HCT116 (cell line): ENCODE results near the gene CRYGN. TPM values are rescaled to one million over a fixed set of nuclear protein-coding genes. Genes with fewer than 3 reads are reported as not detected.

Source experiments
- ATAC-seq: fragments of 200-7000 bp; cut with Tn5 transposase; 2 replicates; pipeline ENCODE4 v1.9.1; 2020; ENCODE audit warnings: mild to moderate bottlenecking, moderate library complexity
- BruUV-seq: library from RNA; stranded (reverse); fragments of 400-500 nt; replicated peaks from 2 replicates; lab custom pipeline; 2021; lab: Mats Ljungman, UMichigan
- CTCF ChIA-PET: fragments of 300-600 bp; sonication (Branson Sonifier 250); formaldehyde crosslinking; loops from one replicate; lab custom pipeline; 2021; ENCODE audit warnings: antibody characterized with exemption; lab: Charles Lee
- POLR2A ChIA-PET: fragments of 300-600, 350-600 bp; sonication (Branson Sonifier 250); formaldehyde crosslinking; loops from one replicate; lab custom pipeline; 2021; ENCODE audit warnings: antibody characterized with exemption; lab: Charles Lee
- RAD21 ChIA-PET, 2 experiments: fragments of 300-600 bp; sonication (Branson Sonifier 250); formaldehyde crosslinking; loops; one replicate each; lab custom pipeline; 2023; ENCODE audit warnings: low total read pairs in 2 of 2; ENCODE audit not compliant: uncharacterized antibody in 2 of 2, unreplicated experiment in 2 of 2, low non-redundant PET in 1 of 2; lab: Charles Lee
- DNase-seq: peaks from one replicate; pipeline ENCODE4 v3.0.0-alpha.2; 2010; ENCODE audit warnings: low read depth, low spot score
- H2AFZ ChIP-seq: fragments of 200-600 bp; shearing (Covaris generic), sonication (generic); 2 replicates; pipeline ENCODE4 v1.6.1; 2017; ENCODE audit warnings: low read depth, mixed run types, mixed read lengths, antibody characterized with exemption, low read length; ENCODE audit not compliant: poor library complexity, severe bottlenecking
- H3K27ac ChIP-seq: 2 replicates; pipeline ENCODE4 v1.5.1; 2012; ENCODE audit warnings: low read depth, low read length
- H3K27me3 ChIP-seq: fragments of 200-600 bp; sonication (generic); 2 replicates; pipeline ENCODE4 v1.6.1; 2016; ENCODE audit warnings: mixed run types, low read length, mixed read lengths; ENCODE audit not compliant: insufficient read depth
- H3K36me3 ChIP-seq, 2 experiments: fragments of 200-500 bp in 1 of 2; fragments of 200-600 bp in 1 of 2; sonication (Bioruptor generic) in 1 of 2; sonication (generic) in 1 of 2; 2 replicates each; pipeline versions ENCODE4 v1.5.1 to v1.6.1; 2014 to 2016; ENCODE audit warnings: low read length in 2 of 2, inconsistent platforms in 1 of 2, mixed read lengths in 1 of 2, mixed run types in 1 of 2; ENCODE audit not compliant: insufficient read depth in 2 of 2, control insufficient read depth in 1 of 2
- H3K4me1 ChIP-seq, 2 experiments: fragments of 200-600 bp in 1 of 2; sonication (generic) in 1 of 2; 2 replicates each; pipeline versions ENCODE4 v1.5.1 to v1.6.1; 2012 to 2017; ENCODE audit warnings: low read length in 2 of 2, inconsistent platforms in 1 of 2, mild to moderate bottlenecking in 1 of 2, mixed read lengths in 1 of 2, mixed run types in 1 of 2, moderate library complexity in 1 of 2; ENCODE audit not compliant: insufficient read depth in 2 of 2, control insufficient read depth in 1 of 2
- H3K4me2 ChIP-seq: fragments of 200-600 bp; sonication (generic); 2 replicates; pipeline ENCODE4 v1.6.1; 2017; ENCODE audit warnings: mixed run types, low read length, mixed read lengths
- H3K4me3 ChIP-seq, 2 experiments: fragments of 200-600 bp in 1 of 2; sonication (generic) in 1 of 2; replicated peaks in 1 of 2; 2 replicates each; pipeline ENCODE4 v1.5.1; 2011 to 2016; ENCODE audit warnings: low read length in 2 of 2, control low read depth in 1 of 2, low read depth in 1 of 2, mild to moderate bottlenecking in 1 of 2, mixed read lengths in 1 of 2, mixed run types in 1 of 2
- H3K79me2 ChIP-seq: fragments of 200-600 bp; sonication (generic); 2 replicates; pipeline ENCODE4 v1.6.1; 2017; ENCODE audit warnings: mild to moderate bottlenecking, mixed run types, low read length, moderate library complexity, mixed read lengths; ENCODE audit not compliant: insufficient read depth
- H3K9ac ChIP-seq: fragments of 200-600 bp; sonication (generic); 2 replicates; pipeline ENCODE4 v1.6.1; 2016; ENCODE audit warnings: low read length, mixed read lengths
- H3K9me2 ChIP-seq: fragments of 200-600 bp; sonication (generic), shearing (Covaris generic); 2 replicates; pipeline ENCODE4 v1.6.1; 2017; ENCODE audit warnings: mixed run types, mild to moderate bottlenecking, moderate library complexity; ENCODE audit not compliant: insufficient read depth
- H3K9me3 ChIP-seq, 2 experiments: fragments of 200-500 bp in 1 of 2; fragments of 200-600 bp in 1 of 2; sonication (Bioruptor generic) in 1 of 2; sonication (generic) in 1 of 2; 2 replicates each; pipeline ENCODE4 v1.6.1; 2014 to 2017; ENCODE audit warnings: low read length in 2 of 2, mixed read lengths in 2 of 2, inconsistent platforms in 1 of 2, low read depth in 1 of 2, mild to moderate bottlenecking in 1 of 2, mixed run types in 1 of 2, moderate library complexity in 1 of 2; ENCODE audit not compliant: control insufficient read depth in 1 of 2, insufficient read depth in 1 of 2
- H4K20me1 ChIP-seq: fragments of 200-600 bp; sonication (generic), shearing (Covaris generic); 2 replicates; pipeline ENCODE4 v1.6.1; 2017; ENCODE audit warnings: mixed run types, mild to moderate bottlenecking, moderate library complexity; ENCODE audit not compliant: insufficient read depth
- CBX3 ChIP-seq: IDR thresholded peaks from 2 replicates; pipeline ENCODE4 v1.6.1; 2012; ENCODE audit warnings: low read depth
- CEBPB ChIP-seq: IDR thresholded peaks from 2 replicates; pipeline ENCODE4 v1.6.1; 2012; ENCODE audit warnings: low read depth
- EZH2 ChIP-seq: fragments of 200-600 bp; sonication (generic); IDR thresholded peaks from 2 replicates; pipeline ENCODE4 v1.6.1; 2017; ENCODE audit warnings: antibody characterized with exemption, mixed run types
- EZH2phosphoT487 ChIP-seq: fragments of 200-600 bp; IDR thresholded peaks from 2 replicates; pipeline ENCODE4 v1.6.1; 2018; ENCODE audit warnings: antibody characterized with exemption, borderline replicate concordance
- FOSL1 ChIP-seq: IDR thresholded peaks from 2 replicates; pipeline ENCODE4 v1.6.1; 2012; ENCODE audit warnings: low read depth
- JUND ChIP-seq: IDR thresholded peaks from 2 replicates; pipeline ENCODE4 v1.6.1; 2012
- POLR2AphosphoS5 ChIP-seq: IDR thresholded peaks from 2 replicates; pipeline ENCODE4 v1.6.1; 2011; ENCODE audit warnings: mild to moderate bottlenecking, low read depth, low read length, moderate library complexity
- RAD21 ChIP-seq: IDR thresholded peaks from 2 replicates; pipeline ENCODE4 v1.6.1; 2012; ENCODE audit warnings: low read depth, mild to moderate bottlenecking
- SIN3A ChIP-seq: IDR thresholded peaks from 2 replicates; pipeline ENCODE4 v1.6.1; 2012; ENCODE audit warnings: low read depth
- TCF7L2 ChIP-seq: IDR thresholded peaks from 2 replicates; pipeline ENCODE4 v1.7.0; 2011; ENCODE audit warnings: borderline replicate concordance, inconsistent platforms; ENCODE audit not compliant: insufficient read depth, insufficient read length; ENCODE audit errors: extremely low read depth
- YY1 ChIP-seq: IDR thresholded peaks from 2 replicates; pipeline ENCODE4 v1.6.1; 2011; ENCODE audit warnings: low read length, low read depth, moderate library complexity, mild to moderate bottlenecking; ENCODE audit not compliant: insufficient replicate concordance; ENCODE audit errors: extremely low read depth
- ZFX ChIP-seq: fragments of 450-650 bp; IDR thresholded peaks from 2 replicates; pipeline ENCODE4 v1.6.1; 2017
- ZNF274 ChIP-seq: fragments of 200-500 bp; sonication (Bioruptor generic); IDR thresholded peaks from 2 replicates; pipeline ENCODE4 v1.6.1; 2014; ENCODE audit warnings: mild to moderate bottlenecking, low read depth, low read length, inconsistent platforms
- intact Hi-C: fragments of 100-400 bp; cut with micrococcal nuclease; formaldehyde crosslinking; loops from 2 replicates; pipeline ENCODE4 v1.10.0; 2022
- total RNA-seq: library from RNA; stranded (reverse); gene quantifications from one replicate; pipeline ENCODE4 v1.2.1, GENCODE V29; 2021; ENCODE audit not compliant: unreplicated experiment
- TF ChIP-seq, protein P1 (sequence below): IDR thresholded peaks from 2 replicates; pipeline ENCODE4 v1.6.1; 2012; ENCODE audit warnings: low read depth
- TF ChIP-seq, protein P2 (sequence below): IDR thresholded peaks from 2 replicates; pipeline ENCODE4 v1.6.1; 2011; ENCODE audit warnings: mild to moderate bottlenecking, low read length, moderate library complexity; ENCODE audit not compliant: insufficient replicate concordance; ENCODE audit errors: extremely low read depth
- TF ChIP-seq, protein P3 (sequence below), 3 experiments: fragments of 200-600 bp in 1 of 3; sonication (generic) in 1 of 3; IDR thresholded peaks in 2 of 3; conservative IDR thresholded peaks in 1 of 3; 2 replicates each; pipeline ENCODE4 v1.5.1; 2012 to 2017; ENCODE audit warnings: low read depth in 2 of 3, low read length in 2 of 3, antibody characterized with exemption in 1 of 3, borderline replicate concordance in 1 of 3, control low read depth in 1 of 3, mild to moderate bottlenecking in 1 of 3, mixed read lengths in 1 of 3, mixed run types in 1 of 3, moderate library complexity in 1 of 3; ENCODE audit not compliant: insufficient read depth in 1 of 3

Gene CRYGN
- total RNA-seq, 1 experiment from 2014 or later = not detected

DNA sequence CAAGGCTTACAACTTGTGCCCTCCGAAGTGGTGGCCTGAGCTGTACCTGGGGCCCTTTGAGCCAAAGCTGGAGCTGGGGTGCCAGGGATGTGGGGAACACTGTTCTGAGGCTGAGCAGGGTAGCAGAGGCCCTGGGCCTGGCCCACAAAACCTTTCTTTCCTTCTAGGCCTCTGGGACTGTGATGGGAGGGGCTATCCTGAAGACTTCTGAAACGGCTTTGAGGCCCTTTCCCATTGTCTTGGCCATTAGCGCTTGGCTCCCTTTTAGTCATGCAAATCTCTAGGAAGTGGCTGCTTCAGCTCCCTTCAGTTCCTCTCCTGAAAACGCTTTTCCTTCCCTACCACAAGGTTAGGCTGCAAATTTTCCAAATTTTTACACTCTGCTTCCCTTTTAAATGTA is 16.8 kb upstream of the CRYGN start (continued):
- TF ChIP-seq, protein P1, sequence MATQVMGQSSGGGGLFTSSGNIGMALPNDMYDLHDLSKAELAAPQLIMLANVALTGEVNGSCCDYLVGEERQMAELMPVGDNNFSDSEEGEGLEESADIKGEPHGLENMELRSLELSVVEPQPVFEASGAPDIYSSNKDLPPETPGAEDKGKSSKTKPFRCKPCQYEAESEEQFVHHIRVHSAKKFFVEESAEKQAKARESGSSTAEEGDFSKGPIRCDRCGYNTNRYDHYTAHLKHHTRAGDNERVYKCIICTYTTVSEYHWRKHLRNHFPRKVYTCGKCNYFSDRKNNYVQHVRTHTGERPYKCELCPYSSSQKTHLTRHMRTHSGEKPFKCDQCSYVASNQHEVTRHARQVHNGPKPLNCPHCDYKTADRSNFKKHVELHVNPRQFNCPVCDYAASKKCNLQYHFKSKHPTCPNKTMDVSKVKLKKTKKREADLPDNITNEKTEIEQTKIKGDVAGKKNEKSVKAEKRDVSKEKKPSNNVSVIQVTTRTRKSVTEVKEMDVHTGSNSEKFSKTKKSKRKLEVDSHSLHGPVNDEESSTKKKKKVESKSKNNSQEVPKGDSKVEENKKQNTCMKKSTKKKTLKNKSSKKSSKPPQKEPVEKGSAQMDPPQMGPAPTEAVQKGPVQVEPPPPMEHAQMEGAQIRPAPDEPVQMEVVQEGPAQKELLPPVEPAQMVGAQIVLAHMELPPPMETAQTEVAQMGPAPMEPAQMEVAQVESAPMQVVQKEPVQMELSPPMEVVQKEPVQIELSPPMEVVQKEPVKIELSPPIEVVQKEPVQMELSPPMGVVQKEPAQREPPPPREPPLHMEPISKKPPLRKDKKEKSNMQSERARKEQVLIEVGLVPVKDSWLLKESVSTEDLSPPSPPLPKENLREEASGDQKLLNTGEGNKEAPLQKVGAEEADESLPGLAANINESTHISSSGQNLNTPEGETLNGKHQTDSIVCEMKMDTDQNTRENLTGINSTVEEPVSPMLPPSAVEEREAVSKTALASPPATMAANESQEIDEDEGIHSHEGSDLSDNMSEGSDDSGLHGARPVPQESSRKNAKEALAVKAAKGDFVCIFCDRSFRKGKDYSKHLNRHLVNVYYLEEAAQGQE = no peak
- TF ChIP-seq EZH2phosphoT487 = no peak
- TF ChIP-seq, protein P2, sequence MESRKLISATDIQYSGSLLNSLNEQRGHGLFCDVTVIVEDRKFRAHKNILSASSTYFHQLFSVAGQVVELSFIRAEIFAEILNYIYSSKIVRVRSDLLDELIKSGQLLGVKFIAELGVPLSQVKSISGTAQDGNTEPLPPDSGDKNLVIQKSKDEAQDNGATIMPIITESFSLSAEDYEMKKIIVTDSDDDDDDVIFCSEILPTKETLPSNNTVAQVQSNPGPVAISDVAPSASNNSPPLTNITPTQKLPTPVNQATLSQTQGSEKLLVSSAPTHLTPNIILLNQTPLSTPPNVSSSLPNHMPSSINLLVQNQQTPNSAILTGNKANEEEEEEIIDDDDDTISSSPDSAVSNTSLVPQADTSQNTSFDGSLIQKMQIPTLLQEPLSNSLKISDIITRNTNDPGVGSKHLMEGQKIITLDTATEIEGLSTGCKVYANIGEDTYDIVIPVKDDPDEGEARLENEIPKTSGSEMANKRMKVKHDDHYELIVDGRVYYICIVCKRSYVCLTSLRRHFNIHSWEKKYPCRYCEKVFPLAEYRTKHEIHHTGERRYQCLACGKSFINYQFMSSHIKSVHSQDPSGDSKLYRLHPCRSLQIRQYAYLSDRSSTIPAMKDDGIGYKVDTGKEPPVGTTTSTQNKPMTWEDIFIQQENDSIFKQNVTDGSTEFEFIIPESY = no peak

DNA sequence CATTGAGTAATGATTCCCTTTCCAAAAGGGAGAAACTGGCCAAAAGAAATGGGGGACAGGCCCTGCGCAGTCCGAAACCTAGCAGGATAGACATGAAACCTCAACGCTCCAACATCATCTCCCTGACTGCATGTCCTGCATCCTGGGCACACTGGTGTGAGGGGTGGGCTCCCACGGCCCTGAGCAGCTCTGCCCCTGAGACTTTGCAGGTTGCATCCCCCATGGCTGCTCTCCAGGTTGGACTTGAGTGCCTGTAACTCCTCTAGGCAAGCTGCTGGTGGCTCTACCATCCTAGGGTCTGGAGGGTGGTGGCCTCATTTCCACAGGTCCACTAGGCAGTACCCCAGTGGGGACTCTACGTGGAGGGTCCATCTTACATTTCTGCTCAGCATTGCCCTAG is 16.3 kb upstream of the CRYGN start:
- no peaks in the 10 kb centered on the region for H3K79me2 ChIP-seq
- no peaks in the 10 kb centered on the region for H3K9me3 ChIP-seq
- ChIA-PET CTCF (no interaction called here), POLR2A (no interaction called here), RAD21 (no interaction called here)
- H2AFZ ChIP-seq = no peak overlapping the region
- H3K4me1 ChIP-seq = peaks cover 18 to 24% of the 10 kb centered on the region in 2 experiments
- ATAC-seq = no peak
- H3K4me3 ChIP-seq = no peak overlapping the region
- H3K4me2 ChIP-seq = no peak overlapping the region
- no TSS peak for BruUV-seq
- no peak overlapping the region for H3K27ac ChIP-seq
- no peaks in the 10 kb centered on the region for H3K27me3 ChIP-seq
- H3K36me3 ChIP-seq = no peaks in the 10 kb centered on the region
- no peak overlapping the region for H3K9ac ChIP-seq
- H4K20me1 ChIP-seq = no peaks in the 10 kb centered on the region
- DNase-seq = no peak
- H3K9me2 ChIP-seq = no peaks in the 10 kb centered on the region
- intact Hi-C loops = no loop called here
- TF ChIP-seq JUND (no peak), POLR2AphosphoS5 (no peak), TCF7L2 (no peak), EZH2 (no peak), CEBPB (no peak), RAD21 (no peak), SIN3A (no peak), CBX3 (no peak), FOSL1 (no peak), YY1 (no peak), ZNF274 (no peak), EZH2phosphoT487 (no peak), ZFX (no peak)
- TF ChIP-seq, protein P2 = no peak
- TF ChIP-seq, protein P3, sequence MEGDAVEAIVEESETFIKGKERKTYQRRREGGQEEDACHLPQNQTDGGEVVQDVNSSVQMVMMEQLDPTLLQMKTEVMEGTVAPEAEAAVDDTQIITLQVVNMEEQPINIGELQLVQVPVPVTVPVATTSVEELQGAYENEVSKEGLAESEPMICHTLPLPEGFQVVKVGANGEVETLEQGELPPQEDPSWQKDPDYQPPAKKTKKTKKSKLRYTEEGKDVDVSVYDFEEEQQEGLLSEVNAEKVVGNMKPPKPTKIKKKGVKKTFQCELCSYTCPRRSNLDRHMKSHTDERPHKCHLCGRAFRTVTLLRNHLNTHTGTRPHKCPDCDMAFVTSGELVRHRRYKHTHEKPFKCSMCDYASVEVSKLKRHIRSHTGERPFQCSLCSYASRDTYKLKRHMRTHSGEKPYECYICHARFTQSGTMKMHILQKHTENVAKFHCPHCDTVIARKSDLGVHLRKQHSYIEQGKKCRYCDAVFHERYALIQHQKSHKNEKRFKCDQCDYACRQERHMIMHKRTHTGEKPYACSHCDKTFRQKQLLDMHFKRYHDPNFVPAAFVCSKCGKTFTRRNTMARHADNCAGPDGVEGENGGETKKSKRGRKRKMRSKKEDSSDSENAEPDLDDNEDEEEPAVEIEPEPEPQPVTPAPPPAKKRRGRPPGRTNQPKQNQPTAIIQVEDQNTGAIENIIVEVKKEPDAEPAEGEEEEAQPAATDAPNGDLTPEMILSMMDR (IDR thresholded peaks at IDR 0.05 in 2 of 3, conservative IDR thresholded peaks at IDR 0.05 in 1 of 3; ENCODE audit: borderline replicate concordance in 1 of 3, insufficient read depth in 1 of 3, low read depth in 2 of 3, low read length in 2 of 3) = no peak
